ENCODE measurements around the gene FRAS1.

FRAS1 gene

DNA sequence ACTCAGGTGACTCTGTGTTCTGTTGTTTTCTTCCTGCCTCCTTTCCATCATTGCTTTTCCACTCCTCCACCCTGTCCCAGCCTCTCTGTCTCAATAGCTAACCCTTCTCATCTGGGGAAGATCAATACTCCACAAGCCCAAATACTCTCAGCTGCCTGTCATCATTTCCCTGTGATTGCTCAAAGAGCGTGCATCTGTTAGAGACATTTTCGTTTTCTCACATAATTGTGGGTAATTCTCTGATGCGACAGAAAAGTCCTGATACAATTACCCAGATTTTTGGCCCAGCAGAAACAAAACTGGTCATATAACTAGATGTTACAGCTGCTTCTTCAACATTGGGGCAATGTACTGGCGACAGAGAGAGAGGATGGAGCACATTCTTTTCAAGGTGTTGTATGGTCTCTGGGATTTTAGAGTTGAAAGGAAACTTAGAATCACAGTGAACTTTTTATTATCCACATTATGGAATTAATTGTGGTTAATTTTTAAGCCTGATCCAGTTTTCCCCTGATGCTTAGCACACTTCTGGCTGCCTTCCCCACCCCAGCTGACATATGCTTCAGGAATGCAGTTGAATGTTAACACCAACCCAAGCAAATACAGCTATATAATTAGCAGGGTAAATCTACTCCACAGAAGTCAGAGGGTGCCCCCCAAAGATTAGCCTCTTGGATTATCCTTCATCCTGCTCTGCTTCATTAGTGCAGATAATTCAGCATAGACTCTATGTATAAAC is 323.0 kb downstream of the FRAS1 start:
- no peak for DNase-seq

DNA sequence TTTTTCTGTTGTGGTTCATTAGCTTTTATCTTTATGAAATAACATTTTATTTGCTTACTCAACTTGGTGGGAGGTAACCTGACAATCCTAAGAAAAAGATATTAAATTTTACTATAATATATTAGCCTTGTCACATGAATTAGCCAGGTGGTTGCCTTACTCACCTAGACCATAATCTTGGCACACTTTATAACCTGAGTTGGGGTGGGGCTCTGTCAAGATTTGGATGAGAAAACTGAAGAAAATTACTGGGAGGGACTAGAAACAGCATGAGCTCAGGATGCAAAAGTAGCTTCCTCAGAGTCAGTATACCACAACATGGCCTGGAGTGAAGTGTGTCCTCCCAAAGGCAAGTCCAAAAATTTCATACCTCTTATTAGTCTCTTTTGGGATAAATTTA is 329.6 kb downstream of the FRAS1 start:
- no peak for DNase-seq

DNA sequence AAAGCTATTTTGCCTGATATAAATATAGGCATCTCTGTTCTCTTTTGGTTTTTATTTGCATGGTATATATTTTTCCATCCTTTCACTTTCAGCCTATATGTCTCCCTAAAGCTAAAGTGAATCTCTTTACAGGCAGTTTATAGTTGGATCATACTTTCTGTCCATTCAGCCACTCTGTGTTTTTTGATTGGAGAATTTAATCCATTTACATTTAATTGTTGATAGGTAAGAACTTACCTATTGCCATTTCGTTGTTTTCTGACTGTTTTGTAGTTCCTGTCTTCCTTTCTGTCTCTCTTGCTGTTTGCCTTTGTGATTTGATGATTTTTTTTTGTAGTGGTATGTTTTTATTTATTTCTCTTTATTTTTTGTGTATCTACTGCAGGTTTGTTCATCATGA is 338.5 kb downstream of the FRAS1 start:
- DNase-seq = no peak

DNA sequence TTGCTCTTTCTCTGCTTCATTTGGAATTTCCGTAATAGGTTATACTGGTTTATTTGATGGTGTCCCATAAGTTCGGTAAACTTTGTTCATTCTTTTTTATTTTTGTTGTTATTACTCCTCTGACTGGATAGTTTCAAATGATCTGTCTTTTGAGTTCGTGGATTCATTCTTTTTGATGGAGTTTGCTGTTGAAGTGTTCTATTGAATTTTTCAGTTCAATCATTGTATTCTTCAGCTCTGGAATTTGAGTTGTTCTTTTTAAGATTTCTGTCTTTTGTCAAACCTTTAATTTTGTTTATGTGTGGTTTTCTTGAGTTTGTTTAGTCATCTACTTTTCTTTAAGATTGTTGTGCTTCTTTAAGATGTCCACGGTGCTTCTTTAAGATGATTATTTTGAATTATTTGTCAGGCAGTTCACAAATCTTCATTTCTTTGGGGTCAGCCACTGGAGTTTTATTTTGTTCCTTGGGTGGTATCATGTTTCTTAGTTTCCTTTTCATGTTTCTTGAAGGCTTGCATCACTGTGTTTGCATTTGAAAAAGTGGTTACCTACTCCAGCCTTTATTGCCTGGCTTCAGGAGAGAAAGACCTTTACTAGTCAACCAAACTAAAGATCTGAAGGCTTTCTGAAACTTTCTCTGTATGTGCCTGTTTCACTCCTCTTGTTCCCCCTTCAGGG is 339.6 kb downstream of the FRAS1 start:
- DNase-seq = no peak

DNA sequence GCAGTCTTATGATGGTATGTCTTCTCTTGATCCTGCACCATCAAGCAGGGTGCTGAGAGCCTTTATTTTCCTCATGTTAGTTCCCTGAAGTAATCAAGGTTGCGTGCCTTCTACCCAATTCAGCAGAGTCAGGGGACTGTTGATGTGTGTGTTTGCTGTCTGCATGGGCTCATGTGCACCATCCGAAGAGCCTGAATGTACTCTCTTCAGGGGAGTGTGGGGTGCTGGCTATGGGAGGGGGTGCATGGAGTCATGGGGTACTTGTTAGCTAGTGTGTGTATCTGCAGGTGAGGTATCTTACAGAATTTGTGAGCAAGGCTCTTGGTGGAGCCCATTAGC is 340.1 kb downstream of the FRAS1 start:
- no peak for DNase-seq

DNA sequence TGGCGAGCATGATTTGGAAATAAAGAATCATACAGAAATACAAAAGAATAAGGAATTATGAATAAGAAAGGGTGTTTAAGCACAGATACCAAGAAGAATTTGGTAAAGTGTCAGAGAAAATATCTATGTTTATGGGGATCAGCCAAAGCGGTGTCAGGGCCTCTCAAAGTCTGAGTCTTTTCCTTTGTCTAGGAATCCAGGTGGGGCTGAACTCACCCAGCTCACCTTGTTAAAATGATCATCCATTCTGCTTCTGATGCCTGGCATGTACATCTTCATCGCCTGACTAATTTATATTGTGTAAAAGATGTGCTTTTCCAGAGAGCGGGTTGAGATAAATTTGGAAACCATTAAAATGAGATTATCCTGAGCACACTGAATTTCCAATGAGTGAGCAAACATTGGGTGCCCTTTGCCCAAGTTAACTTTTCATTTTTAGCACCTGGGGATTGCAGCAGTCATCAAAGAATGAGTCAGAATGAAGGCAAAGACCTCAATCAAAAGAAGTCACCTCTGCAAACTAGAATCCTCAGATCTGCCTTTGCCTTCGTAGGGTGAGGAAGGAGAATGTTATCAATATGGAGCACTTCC is 352.6 kb downstream of the FRAS1 start:
- no peak for DNase-seq

DNA sequence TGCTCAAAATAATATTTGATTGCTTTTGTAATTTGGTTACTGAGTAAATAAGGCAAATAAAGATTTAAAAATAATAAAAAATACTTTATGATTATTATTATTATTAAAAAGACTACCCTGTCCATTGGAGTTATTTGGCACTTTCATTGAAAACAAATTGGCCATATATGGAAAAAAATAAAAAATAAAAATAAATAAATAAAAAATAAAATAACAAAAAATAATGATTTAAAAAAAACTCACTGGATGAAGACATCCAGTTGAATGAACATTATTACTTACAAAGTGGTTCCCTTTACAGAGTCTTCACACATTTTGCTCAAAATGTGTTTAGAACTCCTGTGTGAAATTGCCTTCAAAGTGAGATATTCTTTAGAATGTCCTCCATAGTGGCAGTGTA is 353.1 kb downstream of the FRAS1 start:
- DNase-seq = no peak

DNA sequence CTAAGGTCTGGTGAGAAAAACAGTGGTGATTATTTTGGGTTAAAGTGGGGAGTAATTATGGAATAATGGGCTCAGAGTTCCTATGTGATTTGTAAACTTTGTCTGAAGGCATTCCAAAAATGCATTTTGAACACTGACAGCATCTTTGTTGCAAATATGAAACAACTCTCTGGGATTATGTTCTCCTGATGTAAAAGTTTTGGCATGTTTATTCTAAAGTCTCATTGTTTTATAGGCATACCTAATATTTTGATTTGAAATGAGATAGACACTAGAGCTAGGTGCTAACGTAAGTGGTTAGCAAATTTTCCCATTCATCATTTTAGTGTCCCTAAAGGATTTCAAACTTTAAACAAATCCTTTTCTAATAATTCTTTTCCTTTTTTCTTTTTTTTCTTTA is 353.6 kb downstream of the FRAS1 start:
- no peak for DNase-seq

DNA sequence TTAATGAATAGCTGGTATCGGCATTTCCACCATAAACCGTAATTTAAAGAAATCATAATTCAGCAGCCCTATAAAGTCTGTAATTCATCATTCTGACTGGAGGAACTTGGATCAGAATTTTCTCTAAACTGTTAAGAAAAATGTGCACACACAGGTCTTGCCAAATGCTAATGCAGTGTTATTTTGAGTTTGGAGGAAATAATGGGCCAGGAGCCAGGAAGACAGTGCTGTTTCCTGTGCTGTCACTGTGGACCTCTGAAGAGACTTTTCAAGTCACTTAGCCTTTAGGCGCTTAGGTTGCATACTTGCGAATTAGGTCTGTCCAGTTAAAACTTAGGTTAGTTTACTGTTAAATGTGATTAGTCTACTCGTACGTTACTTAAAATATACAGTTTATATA is 357.0 kb downstream of the FRAS1 start:
- no peak for DNase-seq

DNA sequence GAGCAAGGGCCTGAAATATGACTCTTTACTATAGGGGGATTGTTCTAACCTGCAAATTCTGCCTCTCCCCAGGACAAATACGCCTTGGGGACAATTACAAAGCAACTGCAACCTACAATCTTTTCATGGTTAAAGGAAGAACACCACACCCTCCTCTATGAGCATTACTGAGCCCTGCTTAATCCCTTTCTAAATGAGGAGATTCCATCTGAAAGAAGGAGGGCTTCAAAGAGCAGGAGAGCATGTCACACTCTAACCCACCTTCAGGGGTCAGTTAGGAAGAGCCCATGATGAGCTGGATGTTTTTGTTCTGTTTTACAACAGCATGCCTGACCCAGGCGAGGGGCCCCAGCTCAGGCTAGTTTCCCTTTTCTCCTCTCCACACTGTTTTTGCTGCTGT is 360.5 kb downstream of the FRAS1 start:
- DNase-seq = no peak

DNA sequence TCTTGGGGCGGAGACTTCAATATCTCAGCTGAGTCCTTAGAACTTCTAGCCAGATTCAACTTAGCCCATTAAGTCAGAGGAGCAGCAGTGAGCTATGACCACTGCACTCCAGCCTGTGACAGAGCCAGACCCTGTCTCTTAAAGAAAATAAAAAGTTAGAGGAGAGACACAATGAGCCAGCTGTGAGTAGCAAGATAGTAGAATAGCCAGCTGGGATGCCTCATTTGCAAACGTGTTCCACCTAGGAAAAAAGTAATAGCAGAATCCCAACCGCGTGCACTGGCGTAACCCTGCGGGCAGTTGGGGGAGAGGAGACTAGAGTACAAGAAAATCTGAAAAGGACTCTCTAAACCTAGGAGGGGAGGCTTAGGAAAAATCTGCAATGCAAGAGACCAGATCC is 361.3 kb downstream of the FRAS1 start:
- no peak for DNase-seq

DNA sequence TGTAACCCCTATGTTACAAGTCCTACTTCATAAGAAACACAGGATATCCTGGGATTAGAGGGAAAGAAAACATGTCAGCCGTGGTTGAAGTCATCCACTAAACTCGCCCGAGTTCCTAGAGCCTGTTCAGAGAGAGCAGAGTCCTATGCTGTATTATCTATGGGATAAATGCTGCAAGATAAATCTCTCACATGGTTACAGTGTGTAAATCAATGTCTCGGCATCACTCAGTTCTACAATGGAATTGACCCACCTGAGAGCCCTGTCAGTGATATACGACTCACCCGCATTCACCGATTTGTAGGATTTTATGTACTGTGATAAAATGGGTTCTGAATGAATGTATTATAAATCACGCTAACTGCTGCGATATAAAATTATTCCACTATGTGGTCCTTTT is 366.7 kb downstream of the FRAS1 start:
- no peak for DNase-seq

DNA sequence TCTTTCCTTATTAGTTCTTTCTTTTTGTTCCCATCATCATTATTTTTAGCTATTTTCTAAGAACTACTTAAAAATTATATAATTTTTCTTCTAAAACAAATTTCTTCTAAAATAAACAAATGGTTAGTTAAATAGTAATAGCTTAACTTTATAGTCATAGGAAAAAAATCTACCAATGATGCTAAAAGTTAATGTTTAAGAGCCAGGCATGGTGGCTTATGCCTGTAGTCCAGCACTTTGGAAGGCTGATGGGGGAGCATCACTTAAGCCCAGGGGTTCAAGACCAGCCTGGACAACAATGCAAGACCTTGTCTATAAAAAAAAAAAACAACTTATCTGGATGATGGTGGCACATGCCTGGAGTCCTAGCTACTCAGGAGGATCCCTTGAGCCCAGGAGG is 367.3 kb downstream of the FRAS1 start:
- no peak for DNase-seq

DNA sequence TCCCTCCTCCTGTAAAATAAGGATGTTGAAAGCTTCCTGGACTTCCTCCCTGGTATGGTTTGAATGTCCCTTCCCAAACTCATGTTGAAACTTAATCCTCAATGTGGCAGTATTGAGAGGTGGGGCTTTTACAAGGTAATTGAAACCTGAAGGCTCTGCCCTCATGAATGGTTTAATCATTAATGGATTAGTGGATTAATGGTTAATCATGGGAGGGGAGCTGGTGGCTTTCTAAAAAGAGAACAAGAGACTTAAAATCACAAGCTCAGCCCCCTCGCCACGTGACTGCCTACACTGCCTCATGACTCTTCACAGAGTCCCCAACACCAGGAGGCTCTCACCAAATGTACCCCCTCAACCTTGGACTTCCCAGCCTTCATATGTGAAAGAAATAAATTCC is 369.8 kb downstream of the FRAS1 start:
- DNase-seq = peak; percentile 62

DNA sequence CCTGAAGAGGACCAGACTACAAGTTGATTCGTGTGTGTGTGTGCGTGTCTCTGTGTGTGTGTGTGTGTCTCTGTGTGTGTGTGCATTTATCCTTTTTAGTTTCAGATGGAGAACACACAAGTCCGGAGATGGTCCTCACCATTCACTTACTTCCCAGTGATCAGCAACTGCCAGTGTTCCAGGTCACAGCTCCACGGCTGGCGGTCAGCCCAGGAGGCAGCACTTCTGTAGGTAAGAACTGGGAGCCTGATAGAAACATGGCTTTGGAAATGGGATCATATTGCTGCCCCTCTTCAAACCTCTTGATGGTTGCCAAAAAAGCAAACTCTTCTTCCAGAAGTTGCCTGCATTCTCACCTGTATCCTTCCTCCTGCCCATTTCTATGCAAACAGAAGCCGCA is 371.9 kb downstream of the FRAS1 start:
- DNase-seq = no peak

DNA sequence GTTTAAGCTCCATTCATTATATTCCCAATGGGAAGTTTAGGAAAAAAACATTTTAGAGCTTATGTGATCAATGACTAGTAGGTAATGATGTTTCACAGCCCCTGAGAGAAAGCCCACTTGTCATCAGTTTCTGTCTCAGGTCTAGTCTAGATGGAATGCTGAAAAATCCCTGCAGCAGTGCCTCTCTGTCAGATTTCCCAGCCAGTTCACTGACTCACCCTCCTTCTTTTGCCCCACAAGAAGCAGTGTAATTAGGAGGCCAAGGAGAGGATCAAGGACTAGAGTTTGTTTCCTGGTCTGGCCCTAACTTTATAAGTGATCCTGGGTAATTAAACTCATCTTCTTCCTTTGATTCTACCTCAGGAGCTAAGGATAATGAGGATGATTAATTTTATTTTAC is 375.8 kb downstream of the FRAS1 start:
- no peak for DNase-seq

DNA sequence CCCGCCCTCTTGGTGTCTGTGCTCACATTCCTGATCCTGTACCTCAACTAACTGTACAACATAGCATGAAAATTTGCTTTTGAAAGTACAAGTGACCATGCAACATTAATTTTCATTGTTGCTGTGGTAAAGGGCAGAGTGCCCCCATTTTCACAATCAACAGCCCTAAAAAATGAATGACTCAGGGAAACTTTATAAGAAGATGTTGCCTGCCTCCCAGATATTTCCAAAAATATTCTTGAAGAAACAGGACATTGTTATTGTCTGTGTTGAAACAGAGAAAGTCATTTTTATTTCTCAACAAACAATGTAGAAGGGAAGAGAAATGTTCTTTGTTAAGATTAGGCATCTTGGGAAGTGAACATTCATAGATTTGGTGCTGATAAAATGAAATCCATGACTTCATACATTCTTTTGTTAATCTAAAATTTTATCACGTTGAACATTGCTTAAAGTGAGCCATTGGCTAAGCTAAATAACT is 380.5 kb downstream of the FRAS1 start:
- no peak for DNase-seq

DNA sequence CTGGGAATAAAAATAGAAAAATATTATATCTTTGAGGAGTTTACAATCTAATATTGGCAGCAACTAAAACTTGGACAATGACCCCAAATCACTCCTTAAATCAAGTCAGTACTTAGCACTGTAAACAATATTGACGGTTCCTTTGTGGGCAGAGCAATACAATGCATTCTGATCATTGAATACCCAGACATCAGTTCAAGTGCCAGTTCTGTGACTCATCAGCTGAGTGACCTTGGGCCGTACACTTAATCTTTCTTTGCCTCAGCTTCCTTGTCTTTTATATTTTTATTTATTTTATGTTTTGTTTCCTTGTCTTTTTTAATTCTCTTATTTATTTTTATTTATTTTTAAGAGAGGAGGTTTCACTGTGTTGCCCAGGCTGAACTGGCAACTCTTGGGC is 382.2 kb downstream of the FRAS1 start:
- DNase-seq = peak; percentile 22

DNA sequence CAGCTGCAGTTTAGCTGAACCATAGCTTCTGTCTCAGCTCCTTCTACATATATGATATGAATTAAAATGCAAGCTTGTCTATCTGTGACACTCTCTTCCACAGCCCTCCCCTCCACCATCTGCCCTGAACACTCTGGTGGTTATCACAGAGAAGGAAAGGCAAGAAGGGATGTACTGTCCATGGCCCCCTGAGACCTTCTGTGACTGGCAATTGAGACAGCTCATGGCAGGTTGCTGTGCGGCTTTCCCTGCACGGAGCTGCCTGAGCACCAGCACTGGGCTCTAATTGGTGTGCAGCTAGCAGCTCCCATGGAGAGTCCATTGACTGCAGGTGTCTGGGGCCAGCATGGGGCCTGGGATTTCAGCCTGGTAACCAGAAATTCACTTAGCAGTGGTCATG is 384.6 kb downstream of the FRAS1 start:
- no peak for DNase-seq

DNA sequence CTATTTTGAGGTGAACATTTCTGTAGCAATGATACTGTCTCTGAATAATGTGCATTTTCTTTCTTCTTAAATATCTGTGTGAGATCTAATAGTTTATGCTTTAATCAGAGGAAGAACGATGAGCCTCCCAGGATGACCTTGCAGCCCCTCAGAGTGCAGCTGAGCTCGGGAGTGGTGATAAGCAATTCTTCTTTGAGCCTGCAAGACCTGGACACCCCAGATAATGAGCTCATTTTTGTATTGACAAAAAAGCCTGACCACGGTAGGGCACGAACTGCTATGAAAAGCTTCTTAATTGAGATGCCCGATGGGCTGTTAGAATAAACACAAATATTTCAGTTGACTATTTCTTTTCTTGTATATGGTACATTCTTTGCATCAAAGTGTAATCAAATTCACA is 389.5 kb downstream of the FRAS1 start:
- DNase-seq = no peak

DNA sequence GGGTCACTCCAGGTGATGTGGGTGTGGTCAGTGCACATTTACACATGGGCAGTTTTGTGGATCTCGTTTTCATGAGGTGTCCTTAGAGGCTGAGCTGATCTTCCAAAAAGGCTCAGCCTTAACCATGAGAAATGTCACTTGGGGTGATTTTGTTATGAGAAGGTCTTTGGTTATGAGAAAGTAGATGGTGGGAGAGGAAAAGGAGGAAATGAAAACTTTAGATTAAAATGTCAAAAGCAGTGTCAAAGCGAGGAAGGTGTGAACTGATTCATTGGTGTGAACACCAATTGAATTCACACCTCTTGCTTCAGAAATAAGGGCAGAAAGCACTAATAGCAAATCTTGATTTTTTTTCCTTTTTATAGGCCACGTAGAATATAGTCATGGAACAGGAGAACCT is 394.3 kb downstream of the FRAS1 start:
- DNase-seq = no peak

DNA sequence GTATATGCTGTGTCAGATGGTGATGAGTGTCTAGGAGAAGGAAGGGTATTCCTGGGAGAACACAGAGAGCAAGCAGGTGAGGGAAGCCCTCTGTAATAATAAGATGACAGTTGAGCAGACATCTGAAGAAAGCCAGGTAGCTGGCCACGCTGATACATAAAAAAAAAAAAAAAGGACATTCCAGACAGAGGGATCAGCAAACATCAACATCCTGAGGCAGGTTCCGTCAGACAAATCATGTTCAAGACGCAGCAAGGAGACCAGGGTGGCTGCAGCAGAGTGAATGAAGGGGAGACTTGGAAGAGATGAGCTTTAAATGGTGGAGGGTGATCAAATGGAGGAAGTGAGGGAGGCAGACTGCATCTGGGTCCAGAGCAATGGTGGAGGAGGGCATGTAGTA is 396.9 kb downstream of the FRAS1 start:
- DNase-seq = no peak

DNA sequence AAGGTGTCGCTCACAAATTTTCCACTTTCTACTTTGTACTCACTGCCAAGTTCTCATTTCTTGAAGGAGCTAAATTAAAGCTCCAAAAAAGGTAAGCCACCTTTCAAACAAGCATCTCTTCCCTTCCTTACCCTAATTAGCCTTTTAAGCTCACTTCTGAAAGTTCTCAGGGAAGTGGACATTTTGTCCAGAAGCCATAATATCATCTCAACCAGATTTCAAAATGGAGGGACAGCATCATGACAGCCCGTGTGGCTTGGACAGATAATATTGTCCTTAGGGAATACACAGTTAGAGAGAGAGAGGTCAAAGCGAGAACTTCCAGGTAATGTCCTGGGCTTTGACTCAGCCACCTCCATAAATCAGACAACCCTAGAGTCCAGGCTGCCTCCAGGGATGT is 400.6 kb downstream of the FRAS1 start:
- DNase-seq = no peak

DNA sequence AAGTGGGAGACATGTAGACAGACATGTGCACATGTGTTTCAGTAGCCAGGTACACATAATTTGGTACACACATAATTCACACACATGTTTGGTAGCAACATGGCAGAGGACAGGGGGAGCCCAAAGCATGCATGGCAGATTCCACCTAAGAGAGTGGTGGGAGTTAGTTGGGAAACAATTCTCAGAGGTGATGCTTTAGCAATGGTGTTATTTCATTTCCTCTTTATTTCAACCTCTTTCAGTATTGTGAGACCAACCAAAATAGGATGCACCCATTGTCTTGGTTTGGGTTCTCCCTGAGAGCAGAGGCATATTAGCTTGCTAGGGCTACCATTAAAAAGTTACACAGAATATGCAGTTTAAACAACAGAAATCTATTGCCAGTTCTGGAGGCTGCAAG is 402.2 kb downstream of the FRAS1 start:
- no peak for DNase-seq

DNA sequence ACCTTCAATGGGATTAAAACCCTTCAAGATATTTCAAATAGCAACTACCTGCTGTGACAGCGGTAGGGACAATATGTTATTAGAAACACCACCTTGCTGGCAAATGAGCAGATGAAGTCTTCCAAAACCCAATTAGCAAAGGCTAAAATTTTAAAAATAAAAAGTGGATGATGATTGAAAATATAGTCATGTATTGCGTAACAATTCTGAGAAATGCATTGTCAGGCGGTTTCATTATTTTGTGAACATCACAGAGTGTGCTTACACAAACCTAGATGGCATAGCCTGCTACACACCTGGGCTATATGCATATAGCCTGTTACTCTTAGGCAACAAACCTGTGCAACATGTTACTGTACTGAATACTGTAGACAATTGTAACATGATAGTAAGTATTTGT is 403.2 kb downstream of the FRAS1 start:
- no peak for DNase-seq

Measured in DMS53 (cell line).